Neural progenitor cell (in vitro differentiated cells): ENCODE measurements around the gene DDX59.

Experiments used
- EZH2phosphoT487 ChIP-seq: fragments of 200-600 bp; sonication (generic); IDR thresholded peaks from 2 replicates; pipeline ENCODE4 v1.6.1; 2017; ENCODE audit warnings: antibody characterized with exemption
- TF ChIP-seq, protein P1 (sequence below): fragments of 200-600 bp; sonication (generic); IDR thresholded peaks from 2 replicates; pipeline ENCODE4 v1.5.1; 2017; ENCODE audit warnings: antibody characterized with exemption, mild to moderate bottlenecking

- TF ChIP-seq, protein P1, sequence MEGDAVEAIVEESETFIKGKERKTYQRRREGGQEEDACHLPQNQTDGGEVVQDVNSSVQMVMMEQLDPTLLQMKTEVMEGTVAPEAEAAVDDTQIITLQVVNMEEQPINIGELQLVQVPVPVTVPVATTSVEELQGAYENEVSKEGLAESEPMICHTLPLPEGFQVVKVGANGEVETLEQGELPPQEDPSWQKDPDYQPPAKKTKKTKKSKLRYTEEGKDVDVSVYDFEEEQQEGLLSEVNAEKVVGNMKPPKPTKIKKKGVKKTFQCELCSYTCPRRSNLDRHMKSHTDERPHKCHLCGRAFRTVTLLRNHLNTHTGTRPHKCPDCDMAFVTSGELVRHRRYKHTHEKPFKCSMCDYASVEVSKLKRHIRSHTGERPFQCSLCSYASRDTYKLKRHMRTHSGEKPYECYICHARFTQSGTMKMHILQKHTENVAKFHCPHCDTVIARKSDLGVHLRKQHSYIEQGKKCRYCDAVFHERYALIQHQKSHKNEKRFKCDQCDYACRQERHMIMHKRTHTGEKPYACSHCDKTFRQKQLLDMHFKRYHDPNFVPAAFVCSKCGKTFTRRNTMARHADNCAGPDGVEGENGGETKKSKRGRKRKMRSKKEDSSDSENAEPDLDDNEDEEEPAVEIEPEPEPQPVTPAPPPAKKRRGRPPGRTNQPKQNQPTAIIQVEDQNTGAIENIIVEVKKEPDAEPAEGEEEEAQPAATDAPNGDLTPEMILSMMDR, result no peak
- no peak for TF ChIP-seq EZH2phosphoT487
Measured at GRCh38 chr1:200653022-200653462, 16.7 kb downstream of the DDX59 start.
